Thyroid gland (tissue), 4 donors: ENCODE data around the gene FNDC11. TPM values are rescaled to one million over a fixed set of nuclear protein-coding genes. Genes with fewer than 3 reads are reported as not detected.

ENCODE experiments used
- DNase-seq, 2 donors: peaks; one replicate each; pipeline ENCODE4 v3.0.0-alpha.2; 2019
- H3K27ac ChIP-seq, 3 donors: fragments of 200-600 bp; sonication (generic); 1 replicate in 2 of 3; 2 replicates in 1 of 3; pipeline ENCODE4 v1.5.1; 2016 to 2019; ENCODE audit warnings: mild to moderate bottlenecking in 1 of 3, moderate library complexity in 1 of 3
- H3K27me3 ChIP-seq: fragments of 200-600 bp; sonication (generic); one replicate; pipeline ENCODE4 v1.5.1; 2019
- H3K36me3 ChIP-seq, 2 donors: fragments of 200-600 bp; sonication (generic); one replicate each; pipeline ENCODE4 v1.5.1; 2016 to 2019
- H3K4me1 ChIP-seq, 2 donors: fragments of 200-600 bp; sonication (generic); one replicate each; pipeline ENCODE4 v1.5.1; 2017 to 2019
- H3K4me3 ChIP-seq, 3 donors: fragments of 200-600 bp; sonication (generic); replicated peaks in 1 of 3; 1 replicate in 2 of 3; 2 replicates in 1 of 3; pipeline ENCODE4 v1.5.1; 2016; ENCODE audit warnings: mild to moderate bottlenecking in 1 of 3
- H3K9me3 ChIP-seq: fragments of 200-600 bp; sonication (generic); one replicate; pipeline ENCODE4 v1.5.1; 2017
- POLR2A ChIP-seq, 2 donors: fragments of 450-650 bp; IDR thresholded peaks; one replicate each; pipeline ENCODE4 v1.6.1; 2017; ENCODE audit warnings: antibody characterized with exemption in 2 of 2, mild to moderate bottlenecking in 2 of 2, moderate library complexity in 1 of 2
- WGBS, 2 donors: methylation state at CpG; one replicate each; pipeline ENCODE4 v1.1.5; 2017; 5-methylcytosine and 5-hydroxymethylcytosine counted together
- intact Hi-C: fragments of 100-400 bp; cut with DNase I; formaldehyde crosslinking; loops from one replicate; pipeline ENCODE4 v1.15.1; 2023
- total RNA-seq, 4 donors: library from RNA; depleted of rRNA; stranded (reverse); fragments of >200 nt; gene quantifications; one replicate each; pipeline ENCODE4 v1.2.3, GENCODE V29; 2016
- TF ChIP-seq, protein P1 (sequence below), 6 experiments: fragments of 200-600 bp in 3 of 6; fragments of 450-650 bp in 3 of 6; sonication (generic) in 3 of 6; IDR thresholded peaks; one replicate each; pipeline ENCODE4 v1.5.1; 2016 to 2019; ENCODE audit warnings: antibody characterized with exemption in 6 of 6, mild to moderate bottlenecking in 2 of 6, inconsistent platforms in 1 of 6, moderate library complexity in 1 of 6

The FNDC11 gene
- total RNA-seq, 4 donors from 2014 or later: 0.39 to 0.89 (median 0.40) TPM; not detected in 1

GRCh38 chr20:63543733-63544132 is 10.2 kb upstream of the FNDC11 start:
- no peak overlapping the region for H3K4me3 ChIP-seq
- no peaks in the 10 kb centered on the region for H3K9me3 ChIP-seq
- TF ChIP-seq, protein P1, sequence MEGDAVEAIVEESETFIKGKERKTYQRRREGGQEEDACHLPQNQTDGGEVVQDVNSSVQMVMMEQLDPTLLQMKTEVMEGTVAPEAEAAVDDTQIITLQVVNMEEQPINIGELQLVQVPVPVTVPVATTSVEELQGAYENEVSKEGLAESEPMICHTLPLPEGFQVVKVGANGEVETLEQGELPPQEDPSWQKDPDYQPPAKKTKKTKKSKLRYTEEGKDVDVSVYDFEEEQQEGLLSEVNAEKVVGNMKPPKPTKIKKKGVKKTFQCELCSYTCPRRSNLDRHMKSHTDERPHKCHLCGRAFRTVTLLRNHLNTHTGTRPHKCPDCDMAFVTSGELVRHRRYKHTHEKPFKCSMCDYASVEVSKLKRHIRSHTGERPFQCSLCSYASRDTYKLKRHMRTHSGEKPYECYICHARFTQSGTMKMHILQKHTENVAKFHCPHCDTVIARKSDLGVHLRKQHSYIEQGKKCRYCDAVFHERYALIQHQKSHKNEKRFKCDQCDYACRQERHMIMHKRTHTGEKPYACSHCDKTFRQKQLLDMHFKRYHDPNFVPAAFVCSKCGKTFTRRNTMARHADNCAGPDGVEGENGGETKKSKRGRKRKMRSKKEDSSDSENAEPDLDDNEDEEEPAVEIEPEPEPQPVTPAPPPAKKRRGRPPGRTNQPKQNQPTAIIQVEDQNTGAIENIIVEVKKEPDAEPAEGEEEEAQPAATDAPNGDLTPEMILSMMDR (IDR thresholded peaks at IDR 0.05): no peak
- TF ChIP-seq POLR2A (IDR thresholded peaks at IDR 0.05): no peak
- H3K27ac ChIP-seq: no peak overlapping the region
- no peaks in the 10 kb centered on the region for H3K27me3 ChIP-seq
- intact Hi-C loops: no loop called here
- peaks cover 3 to 5% of the 10 kb centered on the region in 2 donors for H3K4me1 ChIP-seq
- H3K36me3 ChIP-seq: no peaks in the 10 kb centered on the region
- 88 to 89% methylated on average over 6 of the region's 6 CpGs for WGBS, 2 donors
- DNase-seq: no peak

DNA sequence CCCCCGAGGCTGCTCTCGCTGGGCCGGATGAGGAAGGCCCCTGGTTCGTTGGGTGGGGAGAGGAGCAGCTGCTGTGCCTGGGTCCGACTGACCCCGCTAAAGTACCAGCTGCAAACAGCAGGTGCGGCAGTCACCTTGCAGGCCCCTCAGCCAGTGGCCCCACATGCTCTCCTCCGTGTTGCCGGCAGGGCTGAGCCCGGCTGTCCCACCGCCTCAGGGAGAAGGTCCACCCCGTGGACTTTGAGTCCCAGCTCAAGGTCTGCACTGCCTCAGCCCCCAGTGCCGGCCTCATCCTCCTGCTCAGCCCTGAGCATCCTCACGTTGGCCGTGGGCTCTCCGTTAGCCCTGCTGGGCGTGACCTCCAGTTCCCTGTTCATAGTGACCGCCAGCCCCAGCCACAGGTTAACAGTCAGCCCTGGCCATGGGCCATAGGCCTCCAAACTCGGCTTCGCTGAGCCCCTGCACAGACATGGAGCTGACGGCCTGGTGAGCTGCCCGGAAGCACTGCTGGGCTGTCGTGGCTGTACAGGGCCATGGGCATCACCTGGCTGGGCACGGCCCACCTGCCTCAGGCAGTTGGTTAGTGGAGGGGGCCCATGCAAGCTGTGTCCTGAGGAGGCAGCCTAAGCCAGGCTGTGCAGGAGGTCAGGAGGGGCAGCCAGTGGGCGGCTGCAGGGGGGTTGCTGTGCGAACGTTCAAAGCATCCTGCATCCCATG is 9.6 kb upstream of the FNDC11 start:
- Histone ChIP-seq H3K9me3 (no peaks in the 10 kb centered on the region), H3K4me1 (no peaks in the 10 kb centered on the region), H3K4me3 (no peak overlapping the region), H3K27ac (no peak overlapping the region), H3K36me3 (no peaks in the 10 kb centered on the region), H3K27me3 (no peaks in the 10 kb centered on the region)
- DNase-seq: no peak
- 75 to 84% methylated on average over 4 to 21 of the region's 27 CpGs for WGBS, 2 donors
- TF ChIP-seq, protein P1 (IDR thresholded peaks at IDR 0.05): no peak
- no peak for TF ChIP-seq POLR2A (IDR thresholded peaks at IDR 0.05)
- intact Hi-C loops: no loop called here

DNA sequence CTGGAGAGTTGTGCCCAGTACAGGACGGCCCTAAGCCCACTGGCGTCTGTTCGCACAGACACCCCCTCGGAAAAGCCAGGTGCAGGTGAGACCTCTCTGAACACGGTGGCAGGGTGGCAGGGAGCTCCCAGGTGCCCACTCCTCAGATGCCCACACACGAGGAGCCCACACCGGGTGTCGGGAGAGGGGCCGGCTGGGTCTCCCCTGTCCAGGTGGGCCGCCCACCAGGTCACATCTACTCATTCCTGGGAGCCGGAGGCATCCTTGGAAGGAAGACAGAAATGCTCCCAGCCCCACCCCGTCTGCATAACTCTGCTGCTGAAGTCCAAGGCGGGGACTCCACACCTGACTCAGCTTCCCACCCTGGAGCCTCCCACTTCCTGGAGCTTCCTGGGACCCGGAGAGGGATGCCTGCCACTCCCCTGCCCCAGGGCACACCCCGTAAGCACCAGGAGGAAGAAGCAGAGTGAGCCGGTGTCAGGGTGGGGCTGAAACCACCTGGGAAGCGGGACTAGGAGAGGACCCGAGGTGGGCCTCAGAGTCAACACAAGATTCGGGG is 8.9 kb upstream of the FNDC11 start:
- intact Hi-C loops: no loop called here
- WGBS, 2 donors: 68 to 82% methylated on average over 9 to 17 of the region's 19 CpGs
- H3K4me3 ChIP-seq: no peak overlapping the region
- no peaks in the 10 kb centered on the region for H3K4me1 ChIP-seq
- no peak overlapping the region for H3K27ac ChIP-seq
- H3K36me3 ChIP-seq: no peaks in the 10 kb centered on the region
- H3K27me3 ChIP-seq: no peaks in the 10 kb centered on the region
- no peaks in the 10 kb centered on the region for H3K9me3 ChIP-seq
- DNase-seq: no peak
- TF ChIP-seq, protein P1 (IDR thresholded peaks at IDR 0.05): no peak
- TF ChIP-seq POLR2A (IDR thresholded peaks at IDR 0.05): no peak

DNA sequence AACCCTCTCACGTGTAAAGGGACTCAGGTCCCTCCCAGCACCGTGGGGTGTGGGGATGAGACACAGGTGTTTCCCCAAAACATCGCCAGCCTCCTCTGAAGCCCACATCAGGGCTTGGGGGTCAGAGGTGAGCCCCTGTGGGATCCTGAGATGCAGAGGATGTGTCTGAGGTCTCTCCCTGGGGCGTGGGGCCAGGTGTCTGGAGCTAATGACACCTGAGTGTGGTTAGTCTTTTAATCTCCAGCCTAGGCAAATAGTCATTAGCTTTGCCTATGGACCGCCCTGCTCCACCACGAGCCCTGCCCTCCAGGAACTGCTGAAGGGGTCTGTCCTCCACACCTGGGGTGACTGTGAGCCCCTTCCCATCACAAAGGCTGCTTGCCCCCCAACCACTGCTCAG is 8.1 kb upstream of the FNDC11 start:
- H3K27me3 ChIP-seq: no peaks in the 10 kb centered on the region
- 58 to 68% methylated on average over 3 to 4 of the region's 6 CpGs for WGBS, 2 donors
- H3K9me3 ChIP-seq: no peaks in the 10 kb centered on the region
- no peaks in the 10 kb centered on the region for H3K4me1 ChIP-seq
- no peaks in the 10 kb centered on the region for H3K36me3 ChIP-seq
- no peak for DNase-seq
- intact Hi-C loops: no loop called here
- H3K4me3 ChIP-seq: no peak overlapping the region
- TF ChIP-seq, protein P1 (IDR thresholded peaks at IDR 0.05): no peak
- no peak overlapping the region for H3K27ac ChIP-seq

GRCh38 chr20:63546256-63546955 is 7.6 kb upstream of the FNDC11 start:
- Histone ChIP-seq H3K4me1 (no peaks in the 10 kb centered on the region), H3K9me3 (no peaks in the 10 kb centered on the region), H3K36me3 (no peaks in the 10 kb centered on the region), H3K27ac (no peak overlapping the region), H3K4me3 (no peak overlapping the region), H3K27me3 (no peaks in the 10 kb centered on the region)
- TF ChIP-seq, protein P1 (IDR thresholded peaks at IDR 0.05): no peak
- no peak for TF ChIP-seq POLR2A (IDR thresholded peaks at IDR 0.05)
- intact Hi-C loops: no loop called here
- no peak for DNase-seq
- WGBS, 2 donors: 71 to 85% methylated on average over 14 to 16 of the region's 20 CpGs
